MM.1S (cell line): ENCODE results near the gene SCUBE1.

Experiments used
- DNase-seq: peaks from one replicate; pipeline ENCODE4 v3.0.0-alpha.2; 2015
- H2AFZ ChIP-seq: fragments of 300-600 bp; sonication (generic); 2 replicates; pipeline ENCODE4 v1.6.0; 2016; ENCODE audit warnings: antibody characterized with exemption, low read length
- H3F3A ChIP-seq: fragments of 300-600 bp; sonication (generic); 2 replicates; pipeline ENCODE4 v1.6.1; 2016; ENCODE audit warnings: mild to moderate bottlenecking, antibody characterized with exemption, low read length, moderate library complexity, mixed read lengths; ENCODE audit not compliant: insufficient read depth
- H3K27ac ChIP-seq: fragments of 300-600 bp; sonication (generic); 2 replicates; pipeline ENCODE4 v1.5.1; 2016; ENCODE audit warnings: mild to moderate bottlenecking, low read length
- H3K27me3 ChIP-seq: fragments of 300-600 bp; sonication (generic); replicated peaks from 2 replicates; pipeline ENCODE4 v1.6.0; 2016; ENCODE audit warnings: low read length; ENCODE audit not compliant: insufficient read depth
- H3K36me3 ChIP-seq: fragments of 300-600 bp; sonication (generic); replicated peaks from 2 replicates; pipeline ENCODE4 v1.6.1; 2016; ENCODE audit warnings: mild to moderate bottlenecking, low read length, mixed read lengths; ENCODE audit not compliant: insufficient read depth
- H3K4me1 ChIP-seq: fragments of 300-600 bp; sonication (generic); 2 replicates; pipeline ENCODE4 v1.6.1; 2016; ENCODE audit warnings: low read length, mixed read lengths
- H3K4me2 ChIP-seq: fragments of 300-600 bp; sonication (generic); 2 replicates; pipeline ENCODE4 v1.6.0; 2016; ENCODE audit warnings: low read depth, low read length
- H3K4me3 ChIP-seq: fragments of 300-600 bp; sonication (generic); 2 replicates; pipeline ENCODE4 v1.5.1; 2016; ENCODE audit warnings: low read length, mixed read lengths
- H3K79me2 ChIP-seq: fragments of 300-600 bp; sonication (generic); 2 replicates; pipeline ENCODE4 v1.6.1; 2016; ENCODE audit warnings: mixed run types, low read length, mixed read lengths
- H3K9ac ChIP-seq: fragments of 300-600 bp; sonication (generic); 2 replicates; pipeline ENCODE4 v1.6.1; 2016; ENCODE audit warnings: low read length, mixed read lengths
- H3K9me2 ChIP-seq: fragments of 300-600 bp; sonication (generic); replicated peaks from 2 replicates; pipeline ENCODE4 v1.6.1; 2016; ENCODE audit warnings: mild to moderate bottlenecking, low read length, mixed read lengths; ENCODE audit not compliant: insufficient read depth
- H3K9me3 ChIP-seq: fragments of 300-600 bp; sonication (generic); replicated peaks from 2 replicates; pipeline ENCODE4 v1.6.1; 2016; ENCODE audit warnings: mild to moderate bottlenecking, low read length, mixed read lengths; ENCODE audit not compliant: insufficient read depth
- H4K20me1 ChIP-seq: fragments of 300-600 bp; sonication (generic); 2 replicates; pipeline ENCODE4 v1.6.1; 2016; ENCODE audit warnings: mild to moderate bottlenecking, low read length, moderate library complexity, mixed read lengths; ENCODE audit not compliant: insufficient read depth
- EZH2 ChIP-seq: fragments of 300-600 bp; sonication (generic); optimal IDR thresholded peaks from 2 replicates; pipeline ENCODE3; 2017; ENCODE audit warnings: low read depth, mild to moderate bottlenecking, antibody characterized with exemption, low read length, mixed read lengths
- EZH2phosphoT487 ChIP-seq: fragments of 300-600 bp; sonication (generic); IDR thresholded peaks from 2 replicates; pipeline ENCODE4 v1.6.1; 2018; ENCODE audit warnings: antibody characterized with exemption, low read length
- TF ChIP-seq, protein P1 (sequence below): fragments of 300-600 bp; sonication (generic); IDR thresholded peaks from 2 replicates; pipeline ENCODE4 v1.5.1; 2016; ENCODE audit warnings: antibody characterized with exemption, low read length, mixed read lengths

Gene SCUBE1

DNA sequence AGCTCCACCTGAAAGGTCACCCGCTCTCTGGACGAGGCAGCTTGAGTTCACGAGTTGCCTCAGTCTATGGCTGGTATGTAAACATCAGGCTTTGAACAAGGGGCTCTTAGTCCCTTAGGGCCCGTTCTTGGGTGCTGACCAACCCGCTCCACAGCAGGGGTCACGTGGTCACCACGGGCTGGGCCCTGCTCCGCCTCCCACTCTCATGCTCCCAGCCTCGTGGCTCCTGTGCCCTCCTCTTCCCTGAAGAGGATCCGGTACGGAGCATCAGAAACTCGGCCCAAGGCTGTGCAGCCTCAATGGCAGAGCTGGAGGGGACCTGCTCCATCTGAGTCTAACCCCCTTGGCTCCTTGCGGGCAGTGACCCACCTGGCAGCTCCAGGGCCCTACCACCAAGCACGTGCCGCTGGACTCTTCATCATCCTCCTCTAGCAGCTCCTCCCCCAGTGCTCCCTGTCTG is 102.0 kb downstream of the SCUBE1 start:
- Histone ChIP-seq H3K9ac (no peak overlapping the region), H3K9me2 (no peaks in the 10 kb centered on the region), H3K36me3 (no peaks in the 10 kb centered on the region), H3K4me2 (no peak overlapping the region), H3K27ac (no peak overlapping the region), H2AFZ (no peak overlapping the region), H3F3A (no peaks in the 10 kb centered on the region), H3K27me3 (no peaks in the 10 kb centered on the region; the same call in 1 of the 2 replicates), H4K20me1 (no peaks in the 10 kb centered on the region), H3K4me3 (no peak overlapping the region), H3K4me1 (no peaks in the 10 kb centered on the region), H3K9me3 (no peaks in the 10 kb centered on the region), H3K79me2 (no peaks in the 10 kb centered on the region)
- DNase-seq: no peak
- no peak for TF ChIP-seq EZH2phosphoT487
- TF ChIP-seq, protein P1, sequence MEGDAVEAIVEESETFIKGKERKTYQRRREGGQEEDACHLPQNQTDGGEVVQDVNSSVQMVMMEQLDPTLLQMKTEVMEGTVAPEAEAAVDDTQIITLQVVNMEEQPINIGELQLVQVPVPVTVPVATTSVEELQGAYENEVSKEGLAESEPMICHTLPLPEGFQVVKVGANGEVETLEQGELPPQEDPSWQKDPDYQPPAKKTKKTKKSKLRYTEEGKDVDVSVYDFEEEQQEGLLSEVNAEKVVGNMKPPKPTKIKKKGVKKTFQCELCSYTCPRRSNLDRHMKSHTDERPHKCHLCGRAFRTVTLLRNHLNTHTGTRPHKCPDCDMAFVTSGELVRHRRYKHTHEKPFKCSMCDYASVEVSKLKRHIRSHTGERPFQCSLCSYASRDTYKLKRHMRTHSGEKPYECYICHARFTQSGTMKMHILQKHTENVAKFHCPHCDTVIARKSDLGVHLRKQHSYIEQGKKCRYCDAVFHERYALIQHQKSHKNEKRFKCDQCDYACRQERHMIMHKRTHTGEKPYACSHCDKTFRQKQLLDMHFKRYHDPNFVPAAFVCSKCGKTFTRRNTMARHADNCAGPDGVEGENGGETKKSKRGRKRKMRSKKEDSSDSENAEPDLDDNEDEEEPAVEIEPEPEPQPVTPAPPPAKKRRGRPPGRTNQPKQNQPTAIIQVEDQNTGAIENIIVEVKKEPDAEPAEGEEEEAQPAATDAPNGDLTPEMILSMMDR: no peak
- no peak for TF ChIP-seq EZH2

DNA sequence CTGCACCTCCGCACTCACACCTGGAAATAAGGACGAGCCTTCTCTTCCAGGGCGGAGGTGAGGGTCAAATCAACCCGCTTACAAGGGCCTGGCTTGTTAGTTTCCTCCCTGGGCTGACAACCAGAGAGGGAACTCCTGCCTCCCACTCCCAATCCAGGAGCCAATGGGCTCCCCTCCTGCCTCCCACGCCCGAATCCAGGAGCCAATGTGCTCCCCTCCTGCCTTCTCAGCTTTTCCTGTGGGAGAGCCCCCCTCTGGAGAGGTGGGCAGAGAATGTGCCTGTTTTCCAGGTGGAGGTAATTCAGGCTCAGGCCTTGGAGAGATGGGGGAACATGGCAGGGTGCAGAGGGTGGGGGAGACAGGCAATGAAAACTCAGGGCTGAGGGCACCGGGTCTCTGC is 102.6 kb downstream of the SCUBE1 start:
- no peaks in the 10 kb centered on the region for H3K79me2 ChIP-seq
- no peaks in the 10 kb centered on the region for H3K4me1 ChIP-seq
- H3K9me3 ChIP-seq: no peaks in the 10 kb centered on the region
- no peaks in the 10 kb centered on the region; the same call in 1 of the 2 replicates for H3K27me3 ChIP-seq
- no peak for TF ChIP-seq EZH2
- TF ChIP-seq, protein P1: no peak
- H3K9me2 ChIP-seq: no peaks in the 10 kb centered on the region
- no peak overlapping the region for H3K27ac ChIP-seq
- no peak for DNase-seq
- no peak overlapping the region for H3K9ac ChIP-seq
- H3K4me3 ChIP-seq: no peak overlapping the region
- no peak overlapping the region for H2AFZ ChIP-seq
- H4K20me1 ChIP-seq: no peaks in the 10 kb centered on the region
- no peaks in the 10 kb centered on the region for H3F3A ChIP-seq
- H3K4me2 ChIP-seq: no peak overlapping the region
- no peaks in the 10 kb centered on the region for H3K36me3 ChIP-seq

DNA sequence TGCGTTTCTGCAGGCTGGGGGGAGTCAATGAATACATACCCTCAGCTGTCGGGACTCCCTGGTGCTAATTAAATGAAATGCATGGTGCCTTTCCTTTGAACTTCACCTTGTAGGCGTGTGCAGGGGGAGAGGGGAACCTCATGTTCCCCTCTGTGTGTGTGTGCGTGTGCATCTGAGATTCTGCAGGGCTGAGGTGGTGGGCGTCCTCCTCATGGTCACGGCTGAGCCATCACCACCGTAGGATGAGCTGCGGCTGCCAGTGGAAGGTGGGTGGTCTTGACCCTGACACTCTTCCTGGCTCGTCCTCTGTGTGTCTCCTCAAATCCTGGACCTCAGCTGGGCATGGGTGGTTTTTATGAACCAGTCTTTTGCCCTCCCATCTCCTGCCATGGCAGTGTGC is 103.2 kb downstream of the SCUBE1 start:
- no peaks in the 10 kb centered on the region for H3K4me1 ChIP-seq
- H3K27me3 ChIP-seq: no peaks in the 10 kb centered on the region; the same call in 1 of the 2 replicates
- no peaks in the 10 kb centered on the region for H3F3A ChIP-seq
- no peak for TF ChIP-seq EZH2phosphoT487
- no peak for TF ChIP-seq EZH2
- TF ChIP-seq, protein P1: no peak
- H3K4me2 ChIP-seq: no peak overlapping the region
- no peak overlapping the region for H3K4me3 ChIP-seq
- H4K20me1 ChIP-seq: no peaks in the 10 kb centered on the region
- no peaks in the 10 kb centered on the region for H3K9me3 ChIP-seq
- H2AFZ ChIP-seq: no peak overlapping the region
- H3K36me3 ChIP-seq: no peaks in the 10 kb centered on the region
- DNase-seq: no peak
- H3K79me2 ChIP-seq: no peaks in the 10 kb centered on the region
- no peak overlapping the region for H3K27ac ChIP-seq
- no peak overlapping the region for H3K9ac ChIP-seq
- no peaks in the 10 kb centered on the region for H3K9me2 ChIP-seq
